ENCODE results near the gene HLA-A. TPM values are rescaled to one million over a fixed set of nuclear protein-coding genes. Genes with fewer than 3 reads are reported as not detected.

HLA-A gene
- total and polyA plus RNA-seq, 9 donors, result 269 to 543 (median 366) TPM

DNA sequence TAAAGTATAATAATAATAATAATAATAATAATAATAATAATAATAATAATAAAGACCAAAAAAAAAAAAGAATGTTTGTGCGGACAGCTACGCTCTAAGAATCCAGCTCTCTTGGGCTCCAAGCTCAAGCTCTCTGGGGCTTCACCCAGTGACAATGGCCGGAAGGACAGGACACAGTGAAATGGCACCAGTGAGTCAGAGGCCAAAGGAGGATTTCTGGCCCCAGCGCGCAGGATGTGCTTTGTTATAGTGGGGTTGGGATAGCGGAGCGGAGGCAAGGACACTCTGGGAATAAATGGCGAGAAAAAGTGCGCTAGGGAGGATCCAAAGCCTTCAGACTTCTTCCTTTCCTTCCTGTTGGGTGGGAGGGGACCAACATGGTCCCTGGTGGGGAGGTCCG, 38.2 kb downstream of the HLA-A start:
- Histone ChIP-seq H3K4me1 (ENCODE audit: insufficient read depth) (peaks cover 3% of the 10 kb centered on the region), H3K27ac (no peak overlapping the region), H3K9me3 (no peaks in the 10 kb centered on the region), H3K4me3 (no peak overlapping the region), H3K36me3 (no peaks in the 10 kb centered on the region), H3K27me3 (no peaks in the 10 kb centered on the region)
- 79 to 91% (median 88%) methylated on average over 10 of the region's 10 CpGs for WGBS, 3 donors
- intact Hi-C loops (cut with DNase I), result no loop called here
- TF ChIP-seq CTCF (IDR thresholded peaks at IDR 0.05), result no peak
- no peak for TF ChIP-seq EP300 (IDR thresholded peaks at IDR 0.05)
- TF ChIP-seq POLR2A (IDR thresholded peaks at IDR 0.05), result no peak
- no peak for DNase-seq

DNA sequence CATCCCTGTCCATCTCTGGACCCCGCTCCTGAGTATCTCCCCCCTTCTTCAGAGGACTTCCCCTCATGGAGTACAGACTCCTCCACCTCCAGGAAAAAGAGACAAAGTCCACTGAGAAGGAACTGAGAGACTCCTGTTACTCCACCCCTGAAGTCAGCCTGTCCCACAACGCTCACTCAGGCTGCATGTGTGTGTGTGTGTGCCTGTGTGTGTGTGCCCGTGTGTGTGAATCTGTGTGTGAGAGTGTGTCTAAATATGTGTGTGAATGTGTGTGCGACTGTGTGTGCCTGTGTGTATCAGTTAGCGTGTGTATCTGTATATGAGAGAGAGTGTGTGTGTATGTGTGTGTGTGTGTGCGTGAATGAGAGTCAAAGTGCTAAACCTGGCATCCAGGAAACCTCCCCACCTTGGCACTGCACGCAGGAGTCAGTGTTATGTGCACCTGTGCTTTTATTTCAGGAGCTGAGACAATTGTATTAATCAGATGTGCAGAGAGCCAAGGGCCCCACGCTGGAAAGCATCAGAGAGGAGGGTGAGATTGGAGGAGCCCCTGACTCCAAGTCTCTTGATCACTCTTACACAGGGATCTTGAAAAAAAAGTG, 39.0 kb downstream of the HLA-A start:
- TF ChIP-seq POLR2A (IDR thresholded peaks at IDR 0.05), result no peak
- no peaks in the 10 kb centered on the region for H3K4me1 ChIP-seq (ENCODE audit: insufficient read depth)
- no peaks in the 10 kb centered on the region for H3K9me3 ChIP-seq
- no peaks in the 10 kb centered on the region for H3K27me3 ChIP-seq
- intact Hi-C loops (cut with DNase I), result no loop called here
- H3K4me3 ChIP-seq, result no peak overlapping the region
- DNase-seq, result no peak
- H3K36me3 ChIP-seq, result no peaks in the 10 kb centered on the region
- no peak overlapping the region for H3K27ac ChIP-seq
- WGBS, 3 donors, result 63 to 76% (median 70%) methylated on average over 8 of the region's 8 CpGs

DNA sequence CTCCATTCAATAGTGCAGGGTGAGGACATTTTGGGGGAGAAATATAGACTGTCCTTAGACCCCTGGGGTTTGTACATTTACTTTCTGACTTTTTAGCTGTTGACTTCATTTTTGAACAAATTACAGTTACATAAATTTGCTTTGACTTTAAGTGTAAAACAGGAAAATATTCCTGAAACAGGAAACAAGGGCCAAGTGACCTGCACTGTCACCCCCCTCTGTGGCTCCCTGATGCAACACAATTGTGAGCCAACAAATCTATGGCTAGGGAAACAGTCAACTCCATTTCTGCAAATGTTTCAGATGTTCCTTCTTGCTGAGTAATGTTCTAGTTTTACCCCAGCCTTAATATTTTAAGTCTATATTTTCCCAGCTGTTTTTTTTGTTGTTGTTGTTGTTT, 39.8 kb downstream of the HLA-A start:
- no peaks in the 10 kb centered on the region for H3K36me3 ChIP-seq
- no peaks in the 10 kb centered on the region for H3K4me1 ChIP-seq (ENCODE audit: insufficient read depth)

GRCh38 chr6:29984232-29984631, 41.9 kb downstream of the HLA-A start:
- intact Hi-C loops (cut with DNase I), result no loop called here
- DNase-seq, result no peak
- no peak overlapping the region for H3K4me3 ChIP-seq
- no peaks in the 10 kb centered on the region for H3K36me3 ChIP-seq
- no peaks in the 10 kb centered on the region for H3K27me3 ChIP-seq
- H3K4me1 ChIP-seq (ENCODE audit: insufficient read depth), result no peaks in the 10 kb centered on the region
- TF ChIP-seq POLR2A (IDR thresholded peaks at IDR 0.05), result no peak
- TF ChIP-seq EP300 (IDR thresholded peaks at IDR 0.05), result no peak
- no peak for TF ChIP-seq CTCF (IDR thresholded peaks at IDR 0.05)
- 25 to 61% (median 33%) methylated on average over 3 of the region's 3 CpGs for WGBS, 3 donors
- no peak overlapping the region for H3K27ac ChIP-seq
- no peaks in the 10 kb centered on the region for H3K9me3 ChIP-seq

More for the DNA sequence above, 39.8 kb downstream of the HLA-A start:
- no peak for TF ChIP-seq CTCF (IDR thresholded peaks at IDR 0.05)
- no peaks in the 10 kb centered on the region for H3K9me3 ChIP-seq
- H3K27ac ChIP-seq, result no peak overlapping the region
- H3K4me3 ChIP-seq, result no peak overlapping the region
- no peak for DNase-seq
- intact Hi-C loops (cut with DNase I), result no loop called here
- H3K27me3 ChIP-seq, result no peaks in the 10 kb centered on the region

DNA sequence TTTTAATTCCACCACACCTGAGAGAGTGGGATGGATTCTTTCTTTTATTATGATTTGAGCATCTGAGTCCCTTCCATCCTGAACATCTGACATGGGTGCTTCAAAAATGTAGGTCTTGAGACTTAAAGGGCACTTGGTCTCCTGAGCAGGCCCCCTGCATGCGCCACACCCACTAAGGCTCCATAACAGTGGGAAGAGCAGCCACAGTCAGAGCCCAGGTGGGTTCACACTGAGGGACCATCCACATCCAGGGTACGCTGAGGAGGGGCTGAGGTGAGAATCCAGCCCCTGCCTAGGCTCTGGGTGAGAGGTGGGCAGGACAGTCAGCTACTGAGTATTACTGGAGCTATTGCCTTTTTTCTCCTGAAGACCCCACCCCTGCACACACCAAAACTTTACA, 42.7 kb downstream of the HLA-A start:
- no peak for TF ChIP-seq EP300 (IDR thresholded peaks at IDR 0.05)
- intact Hi-C loops (cut with DNase I), result no loop called here
- no peak overlapping the region for H3K27ac ChIP-seq
- no peaks in the 10 kb centered on the region for H3K27me3 ChIP-seq
- H3K36me3 ChIP-seq, result no peaks in the 10 kb centered on the region
- no peaks in the 10 kb centered on the region for H3K4me1 ChIP-seq (ENCODE audit: insufficient read depth)
- 66 to 100% (median 70%) methylated on average over 2 of the region's 2 CpGs for WGBS, 3 donors
- no peaks in the 10 kb centered on the region for H3K9me3 ChIP-seq
- DNase-seq, result no peak
- no peak overlapping the region for H3K4me3 ChIP-seq
